CD4-positive, alpha-beta T cell treated with Interferon alpha-2 for 1 hour (primary cell): ENCODE data around the gene MBTD1.
"Not testable (repeated sequence)": the region's sequence is repeated elsewhere in the genome, so short reads cannot be mapped to it uniquely, and the experiment has no call there.

Source experiments
- DNase-seq, 2 donors: peaks; one replicate each; pipeline ENCODE4 v3.0.0-alpha.2; 2020 to 2022

MBTD1 gene

DNA sequence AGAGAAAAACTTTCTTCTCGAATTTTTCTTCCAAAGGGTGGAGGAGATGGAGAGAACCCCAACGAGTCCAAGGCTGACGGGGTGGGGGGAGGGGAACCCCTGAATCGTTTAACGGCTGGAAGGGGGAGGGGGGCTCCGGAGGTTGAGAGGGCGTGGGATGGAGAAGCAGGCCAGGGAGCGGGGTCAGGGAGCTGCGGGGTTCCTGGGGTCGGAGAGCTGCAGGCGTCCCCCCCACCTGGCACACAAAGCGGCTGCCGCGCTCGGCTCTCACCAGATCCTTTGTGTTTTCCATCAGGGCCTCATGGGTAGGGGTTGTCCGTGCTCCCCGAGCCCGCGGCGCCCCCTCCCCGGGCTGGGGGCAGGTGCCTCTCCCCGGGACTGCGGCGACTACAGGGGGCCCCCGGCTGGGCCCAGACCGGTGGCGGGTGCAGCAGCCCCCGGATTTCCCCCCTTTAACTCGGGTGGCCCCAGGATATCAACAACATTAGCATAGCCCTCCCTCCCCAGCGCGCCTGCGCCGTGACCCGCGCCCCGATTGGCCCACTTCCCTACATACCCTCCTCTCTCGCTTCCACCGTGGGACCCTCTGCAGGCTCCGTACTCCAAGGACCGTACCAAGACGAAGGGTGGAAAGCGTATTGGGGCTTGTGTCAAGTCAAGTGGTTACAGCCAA, at the start of gene MBTD1:
TSS of gene MBTD1 (minus strand) at position 486 of the 673 bp plus-strand sequence. CDS start 34,888 bp downstream, outside the sequence.
- peak; percentile 96 for DNase-seq

DNA sequence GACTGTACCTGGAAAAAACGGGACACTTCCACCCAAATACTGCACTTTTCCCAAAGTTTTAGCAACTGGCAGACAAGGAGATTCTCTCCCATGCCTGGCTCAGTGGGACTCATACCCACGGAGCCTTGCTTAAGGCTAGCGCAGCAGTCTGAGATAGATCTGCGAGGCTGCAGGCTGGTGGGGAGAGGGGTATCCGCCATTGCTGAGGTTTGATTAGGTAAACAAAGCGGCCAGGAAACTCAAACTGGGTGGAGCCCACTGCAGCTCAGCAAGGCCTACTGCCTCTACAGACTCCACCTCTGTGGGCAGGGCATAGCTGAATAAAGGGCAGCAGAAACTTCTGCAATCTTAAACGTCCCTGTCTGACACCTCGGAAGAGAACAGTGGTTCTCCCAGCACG, 45.3 kb upstream of the MBTD1 start:
- DNase-seq, result no peak

DNA sequence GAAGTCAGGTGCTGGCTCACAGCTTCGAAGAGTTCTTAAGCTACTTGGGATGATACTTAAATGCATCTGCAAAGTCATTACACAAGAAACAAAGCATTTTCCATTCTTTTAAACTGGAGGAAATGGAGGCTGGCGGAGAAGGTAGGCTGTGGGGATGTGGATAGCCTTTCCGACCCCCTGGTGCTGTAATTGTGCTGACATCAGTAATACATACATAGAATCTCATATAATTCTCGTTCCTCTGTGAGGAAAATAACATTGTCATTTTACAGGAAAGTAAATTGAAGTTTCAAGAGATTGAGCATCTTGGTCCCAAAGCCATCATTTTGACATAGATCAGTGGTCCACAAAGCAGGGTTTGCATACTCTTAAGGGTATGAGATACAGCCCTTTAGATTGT, 40.0 kb upstream of the MBTD1 start:
- no peak for DNase-seq

DNA sequence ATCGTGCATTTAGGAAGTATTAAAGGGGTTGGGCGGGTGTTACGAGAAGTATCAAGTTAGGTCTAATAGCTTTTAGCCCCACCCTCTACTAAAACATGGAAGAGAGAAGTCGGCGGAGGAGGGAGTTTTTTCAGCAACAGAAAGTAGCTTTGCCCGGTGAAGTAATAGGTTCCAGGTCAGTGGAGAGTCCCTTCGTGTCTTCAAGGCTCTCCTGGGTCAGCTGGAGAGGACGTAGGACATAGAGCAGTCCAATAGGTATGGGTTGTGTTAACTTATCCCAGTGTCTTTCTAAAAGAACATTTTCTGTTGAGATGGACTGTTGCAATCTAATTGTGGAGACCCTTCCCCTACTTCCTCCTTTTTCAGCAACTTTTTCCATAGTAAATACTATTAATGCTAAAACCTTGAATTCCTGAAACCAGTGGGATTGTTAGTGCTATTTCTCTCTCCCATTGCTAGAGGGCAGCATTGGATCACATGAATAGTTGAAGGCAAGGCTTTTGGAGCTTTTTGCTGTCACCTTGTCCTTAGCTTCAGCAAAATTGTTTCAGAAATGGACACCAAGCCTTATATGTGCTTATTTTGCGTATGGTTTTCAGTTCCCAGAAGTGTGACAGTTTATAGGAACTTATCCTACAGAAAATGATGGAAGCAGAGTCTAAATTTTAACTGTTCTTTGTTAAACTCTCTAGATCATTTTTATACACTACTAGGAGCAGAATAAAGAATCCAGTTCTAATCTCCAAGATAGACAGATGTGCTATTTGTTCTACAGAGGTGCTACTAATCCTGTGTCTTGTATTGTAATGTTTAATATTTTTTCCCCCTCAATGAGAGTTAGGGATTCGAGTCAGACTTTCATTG, 38.9 kb upstream of the MBTD1 start:
- DNase-seq, result peak in 1 of 2 donors; percentile 23

DNA sequence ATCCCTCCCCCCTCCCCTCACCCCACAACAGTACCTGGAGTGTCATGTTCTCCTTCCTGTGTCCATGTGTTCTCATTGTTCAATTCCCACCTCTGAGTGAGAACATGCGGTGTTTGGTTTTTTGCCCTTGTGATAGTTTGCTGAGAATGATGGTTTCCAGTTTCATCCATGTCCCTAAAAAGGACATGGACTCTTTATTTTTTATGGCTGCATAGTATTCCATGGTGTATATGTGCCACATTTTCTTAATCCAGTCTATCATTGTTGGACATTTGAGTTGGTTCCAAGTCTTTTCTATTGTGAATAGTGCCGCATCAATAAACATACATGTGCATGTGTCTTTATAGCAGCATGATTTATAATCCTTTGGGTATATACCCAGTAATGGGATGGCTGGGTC, 34.5 kb upstream of the MBTD1 start:
- not testable (repeated sequence) for DNase-seq

DNA sequence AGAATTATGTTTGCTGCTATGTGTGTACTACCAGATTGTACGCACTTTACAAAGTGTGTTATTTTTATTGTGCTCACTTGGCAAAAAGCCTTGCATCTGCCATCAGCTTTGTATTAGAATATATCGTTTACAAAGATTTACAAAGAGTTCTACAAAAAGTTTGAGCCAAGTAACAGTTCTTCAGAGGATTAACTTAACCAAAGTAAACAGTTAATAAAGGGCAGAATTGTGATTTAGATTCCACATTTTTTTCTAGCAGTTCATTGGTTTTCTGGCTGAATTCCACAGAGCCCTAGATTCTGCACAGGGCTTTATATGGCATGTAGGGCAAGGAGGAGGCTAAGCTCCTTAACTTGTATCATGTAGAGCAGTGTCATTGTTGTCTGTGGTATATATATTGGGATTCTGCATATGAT, 29.9 kb upstream of the MBTD1 start:
- no peak for DNase-seq

DNA sequence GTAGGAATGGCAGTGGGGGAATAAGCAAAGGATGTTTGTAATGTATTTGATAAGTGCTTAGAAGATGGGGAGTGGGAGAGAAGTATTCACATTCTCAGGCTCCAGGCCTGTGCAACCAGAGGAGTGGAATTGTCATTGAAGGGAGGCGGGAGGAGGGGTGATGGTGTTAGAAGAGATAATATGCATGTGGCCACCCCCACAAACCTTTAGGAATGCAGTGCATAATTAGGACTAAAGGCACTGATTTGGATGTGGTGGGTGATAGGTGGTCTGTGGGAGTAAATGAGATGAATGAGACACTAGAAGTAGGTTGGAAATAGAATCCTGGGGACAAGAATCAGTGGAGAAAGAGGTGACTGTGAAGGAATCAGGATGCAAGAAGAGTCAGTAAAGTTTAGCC, 27.6 kb upstream of the MBTD1 start:
- no peak for DNase-seq

DNA sequence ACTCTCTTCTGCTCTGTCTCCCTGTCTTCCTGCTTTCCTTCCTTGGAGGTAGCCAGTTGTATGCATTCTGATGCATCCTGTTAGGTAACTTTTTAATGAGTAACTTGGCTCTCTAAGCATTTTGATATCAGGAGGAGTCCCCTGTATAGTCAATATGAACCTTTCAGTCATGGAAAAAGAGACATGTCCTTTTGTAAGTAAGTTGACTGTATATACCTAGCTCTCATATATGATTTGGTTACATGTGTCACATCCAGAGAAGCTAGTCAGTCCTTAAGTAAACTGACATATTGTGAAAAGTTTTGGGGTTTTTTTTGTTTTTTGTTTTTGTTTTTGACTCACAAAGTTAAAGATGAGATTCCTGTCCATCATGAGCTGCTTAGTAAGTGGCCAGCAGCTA, 19.3 kb upstream of the MBTD1 start:
- DNase-seq, result no peak

DNA sequence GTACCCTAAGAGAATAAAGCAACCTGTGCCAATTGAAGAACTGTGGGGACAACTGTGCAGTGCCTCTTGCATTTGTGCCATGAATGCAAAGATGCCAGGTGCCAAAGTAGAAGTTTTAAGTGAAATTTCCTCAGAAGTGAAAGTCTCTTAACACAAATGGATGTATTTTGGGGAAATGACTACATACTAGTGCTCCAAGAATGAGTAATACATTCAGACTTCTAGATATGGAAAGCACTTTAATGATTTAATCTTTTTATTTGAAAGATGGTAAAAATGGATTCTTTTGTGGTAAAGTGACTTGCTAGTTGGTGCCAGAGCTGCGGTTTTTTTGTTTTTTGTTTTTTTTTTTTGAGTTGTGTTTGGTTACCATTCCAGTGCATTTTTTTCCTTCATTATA, 15.5 kb upstream of the MBTD1 start:
- DNase-seq, result no peak

DNA sequence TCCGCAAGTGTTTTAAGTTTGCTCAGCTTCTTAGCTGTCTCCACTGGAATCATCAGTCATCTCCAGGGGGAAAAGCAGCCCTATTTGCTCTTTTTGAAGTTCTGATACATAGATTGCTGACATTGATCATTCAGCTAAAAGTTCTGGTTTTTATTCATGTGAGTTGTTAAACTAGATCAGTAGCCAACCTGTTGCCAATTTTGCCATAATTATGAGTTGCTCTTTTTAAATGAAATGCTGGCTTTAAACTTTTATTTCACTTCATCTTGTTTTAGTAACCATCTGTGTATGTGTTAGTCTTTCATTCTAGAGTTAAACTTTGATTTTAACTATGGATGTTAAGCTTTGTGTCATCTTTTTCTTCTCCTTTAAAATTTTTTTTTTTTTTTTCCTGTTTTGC, 13.0 kb upstream of the MBTD1 start:
- DNase-seq, result no peak

DNA sequence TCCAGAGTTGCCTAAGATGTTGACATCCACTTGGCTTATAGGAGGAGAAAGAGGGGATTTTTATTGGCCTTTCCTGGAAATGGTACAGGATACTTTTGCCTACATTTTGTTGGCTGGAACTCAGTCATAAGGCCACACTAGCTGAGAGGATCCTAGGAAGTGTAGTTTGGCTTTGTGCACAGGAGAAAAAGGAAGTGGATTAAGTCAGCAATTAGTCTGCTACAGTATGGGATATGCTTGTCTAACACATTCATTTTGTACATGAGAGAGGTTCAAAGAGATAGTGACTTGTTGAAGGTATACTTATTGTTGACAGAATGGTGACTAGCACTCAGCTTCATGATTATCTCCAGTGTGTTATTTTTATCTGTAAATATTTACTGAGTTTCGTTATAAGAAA, 10.8 kb upstream of the MBTD1 start:
- DNase-seq, result no peak

DNA sequence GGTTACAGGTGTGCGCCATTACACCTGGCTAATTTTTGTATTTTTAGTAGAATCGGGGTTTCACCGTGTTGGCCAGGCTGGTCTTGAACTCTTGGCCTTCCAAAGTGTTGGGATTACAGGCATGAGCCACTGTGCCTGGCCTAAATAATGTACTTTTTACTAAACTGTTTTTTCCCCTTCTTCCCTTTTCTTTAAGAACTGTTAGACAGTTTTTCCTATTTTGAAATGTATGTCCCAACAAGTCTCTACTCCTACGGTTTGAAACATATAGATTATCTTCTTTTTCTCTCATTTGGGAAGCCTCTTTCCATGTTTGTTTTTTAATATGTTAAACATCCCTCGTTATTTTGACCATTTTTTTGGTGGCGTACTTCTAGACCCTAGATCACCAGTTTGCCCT, 10.1 kb upstream of the MBTD1 start:
- no peak for DNase-seq

DNA sequence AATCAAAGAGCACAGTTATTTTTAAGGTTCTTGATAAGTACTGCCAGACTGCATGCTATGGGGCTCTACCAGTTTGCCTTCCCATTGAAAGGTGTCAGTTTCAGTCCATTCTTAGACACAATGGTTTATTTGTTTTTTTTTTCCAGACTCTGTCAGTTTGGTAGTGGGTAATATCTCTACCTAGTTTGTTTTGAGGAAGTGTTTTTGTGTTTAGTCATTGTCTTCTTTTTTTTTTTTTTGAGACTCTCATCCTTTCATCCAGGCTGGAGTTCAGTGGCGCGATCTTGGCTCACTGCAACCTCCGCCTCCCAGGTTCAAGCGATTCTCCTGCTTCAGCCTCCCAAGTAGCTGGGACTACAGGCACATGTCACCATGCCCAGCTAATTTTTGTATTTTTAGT, 4.6 kb upstream of the MBTD1 start:
- DNase-seq, result not testable (repeated sequence)

DNA sequence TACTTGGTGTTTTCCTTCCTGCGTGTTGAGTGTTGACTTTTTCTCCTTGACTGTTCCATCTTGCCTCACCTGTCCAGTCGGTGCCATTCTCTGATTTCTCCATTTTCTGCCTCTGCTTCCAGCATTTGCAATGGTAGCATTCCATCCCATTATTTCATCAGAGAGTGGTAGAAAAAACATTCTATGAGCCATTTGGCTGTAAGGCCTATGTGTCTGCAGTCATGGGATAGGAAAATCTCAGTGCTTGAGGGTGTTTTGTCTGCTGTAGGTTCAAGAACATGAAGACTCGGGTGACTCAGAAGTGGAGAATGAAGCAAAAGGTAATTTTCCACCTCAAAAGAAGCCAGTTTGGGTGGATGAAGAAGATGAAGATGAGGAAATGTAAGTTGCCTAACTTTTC, 3.2 kb upstream of the MBTD1 start:
- no peak for DNase-seq

DNA sequence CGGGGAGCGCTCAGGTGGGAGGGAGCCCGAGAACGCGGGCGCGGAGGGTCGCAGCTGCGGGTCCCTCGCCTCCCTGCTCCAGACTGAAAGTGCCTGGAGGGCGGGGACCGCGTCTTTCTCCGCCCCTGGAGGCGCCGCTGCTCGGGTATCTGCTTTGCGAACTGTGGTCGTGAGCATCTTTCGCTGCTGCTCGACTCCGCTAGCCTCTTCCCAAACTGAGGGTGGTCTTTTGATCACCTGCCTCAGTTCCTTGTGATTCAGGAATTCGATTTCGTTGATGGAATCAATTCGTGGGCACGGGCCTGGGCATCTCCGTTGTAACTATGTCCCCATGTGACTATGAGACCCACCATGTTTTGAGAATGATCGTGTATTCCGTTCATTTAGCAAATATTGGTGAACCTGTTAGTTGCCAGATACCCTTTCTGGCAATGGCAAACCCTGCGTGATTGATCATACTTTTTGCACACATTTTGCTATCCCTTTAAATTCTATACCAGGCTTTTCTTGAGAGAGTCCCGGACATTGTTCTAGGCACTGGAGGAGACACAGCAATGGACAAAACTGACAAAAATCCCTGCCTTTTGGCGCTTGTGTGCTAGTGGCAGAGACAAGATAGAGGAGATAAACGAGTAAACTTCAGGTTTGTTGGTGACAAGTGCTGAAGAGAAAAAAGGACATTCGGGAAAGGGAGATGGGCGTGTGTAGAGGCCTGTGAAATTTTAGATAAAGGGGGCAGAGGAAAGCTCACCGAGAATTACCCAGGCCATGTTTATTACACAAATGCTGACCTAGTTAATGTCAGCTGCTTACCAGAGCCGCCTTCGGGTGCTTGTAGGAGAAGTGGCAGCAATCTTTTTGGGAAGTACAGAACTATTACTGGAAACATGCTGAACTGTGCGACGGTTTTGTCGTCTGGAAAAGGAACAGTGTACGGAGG, 1.4 kb upstream of the MBTD1 start:
- peak in 1 of 2 donors; percentile 3 for DNase-seq

DNA sequence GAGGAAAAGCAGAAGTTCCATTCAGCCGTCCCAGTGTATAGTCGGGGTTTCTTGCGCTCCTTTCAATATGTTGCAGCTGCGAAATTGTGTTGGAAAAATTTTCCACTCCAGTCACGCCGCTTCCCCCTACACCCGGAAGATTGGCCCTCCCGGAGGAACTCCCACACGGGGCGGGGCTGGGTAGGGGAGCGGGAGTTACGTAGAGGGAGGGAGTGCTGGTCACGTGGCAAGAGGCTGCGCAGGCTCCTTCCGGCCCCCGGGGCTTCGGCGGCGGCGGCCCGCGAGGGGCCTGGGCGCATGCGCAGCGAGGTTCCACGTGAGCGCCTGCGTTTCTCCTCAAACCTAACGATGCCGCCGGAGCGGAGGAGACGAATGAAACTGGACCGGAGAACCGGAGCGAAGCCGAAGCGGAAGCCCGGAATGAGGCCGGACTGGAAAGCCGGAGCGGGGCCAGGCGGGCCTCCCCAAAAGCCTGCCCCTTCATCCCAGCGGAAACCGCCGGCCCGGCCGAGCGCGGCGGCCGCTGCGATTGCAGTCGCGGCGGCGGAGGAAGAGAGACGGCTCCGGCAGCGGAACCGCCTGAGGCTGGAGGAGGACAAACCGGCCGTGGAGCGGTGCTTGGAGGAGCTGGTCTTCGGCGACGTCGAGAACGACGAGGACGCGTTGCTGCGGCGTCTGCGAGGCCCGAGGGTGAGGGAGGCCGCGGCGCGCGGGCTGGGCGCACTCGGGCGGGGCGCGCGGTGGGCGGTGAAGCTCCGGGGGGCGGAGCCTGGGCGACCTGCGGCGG, 581 bp upstream of the MBTD1 start, which contains the start of gene UTP18:
TSS of gene UTP18 (plus strand) at position 310 of the 787 bp plus-strand sequence. CDS start at position 349, 39 bp downstream.
- peak; percentile 97 for DNase-seq

DNA sequence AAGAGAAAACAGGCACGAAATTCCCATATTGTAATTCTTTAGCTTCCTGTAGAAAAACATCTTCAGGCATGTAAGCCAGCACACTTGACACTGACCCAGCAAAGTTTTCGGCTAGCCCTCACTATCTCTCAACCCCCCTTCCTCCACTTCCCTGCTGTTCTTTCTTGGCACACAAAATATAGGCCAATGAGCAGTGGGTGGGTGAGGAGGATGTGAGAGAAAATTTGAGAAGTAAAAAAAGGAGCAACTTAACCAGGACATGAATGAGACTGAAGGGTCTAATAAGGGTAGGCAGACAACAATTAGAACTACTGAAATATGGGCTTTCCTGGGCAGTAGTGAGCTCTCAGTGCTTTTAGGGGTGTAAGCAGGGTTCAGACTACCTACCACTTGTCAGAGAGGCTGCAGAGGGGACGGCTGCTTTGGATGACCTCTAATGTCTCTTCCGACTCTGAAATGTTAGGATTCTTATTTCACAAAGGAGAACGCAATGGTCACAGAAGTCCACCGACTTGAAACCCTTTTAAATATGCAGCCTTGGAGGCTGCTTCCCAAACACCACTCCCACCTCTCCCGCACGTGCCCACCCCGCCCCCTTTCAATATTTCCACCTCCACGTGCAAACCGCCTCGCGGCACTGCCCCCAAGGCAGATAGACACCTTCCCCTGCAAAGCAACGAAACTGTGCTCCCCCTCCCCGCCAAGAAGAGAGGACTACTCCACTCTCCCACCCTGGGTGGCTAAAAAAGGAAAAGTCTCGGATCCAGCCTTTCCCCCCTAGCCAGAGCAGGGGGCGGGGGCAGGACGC, 889 bp downstream of the MBTD1 start:
- DNase-seq, result peak in 1 of 2 donors; percentile 5

DNA sequence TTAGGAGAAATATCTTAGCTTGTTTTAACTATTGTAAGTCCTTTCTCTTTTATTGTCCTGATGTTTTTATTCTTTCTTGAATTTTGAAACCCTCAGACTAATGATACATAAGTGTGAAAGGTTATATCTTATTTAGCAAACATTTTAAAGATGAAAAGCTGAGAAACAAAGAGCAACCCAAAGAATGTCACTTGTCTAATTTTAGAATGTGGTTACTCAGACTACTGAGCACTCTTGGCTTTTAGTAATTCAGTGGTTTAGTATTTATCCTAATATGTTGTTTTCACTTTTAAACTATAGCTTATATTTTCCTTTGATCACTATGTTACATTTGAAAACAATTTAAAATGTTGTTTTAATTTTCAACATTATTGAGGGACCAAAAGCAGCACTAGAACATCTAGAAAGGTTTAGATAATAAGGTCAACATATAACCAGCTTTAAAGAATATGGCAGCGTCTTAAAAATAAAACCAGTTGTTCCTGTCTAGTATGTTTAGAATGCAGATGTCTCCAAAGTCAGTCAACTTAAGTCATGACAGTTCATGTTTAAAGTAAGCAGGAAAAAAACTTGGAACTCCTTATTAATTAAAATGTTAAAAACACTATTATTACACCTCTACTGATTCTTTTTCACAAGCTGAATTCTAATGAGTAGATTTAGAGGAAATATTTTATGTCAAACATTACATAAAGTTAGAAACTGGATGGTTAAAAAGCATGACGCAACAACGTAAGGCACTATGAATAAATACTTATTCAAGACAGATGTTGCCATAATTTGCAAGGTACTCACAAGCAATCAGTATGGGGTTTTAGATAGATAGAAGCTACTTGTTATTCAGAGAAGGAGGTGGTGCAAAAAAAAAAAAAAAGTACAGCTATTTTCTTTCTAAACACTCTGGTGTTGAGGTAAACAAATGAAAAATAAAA, 2.4 kb downstream of the MBTD1 start:
- no peak for DNase-seq

DNA sequence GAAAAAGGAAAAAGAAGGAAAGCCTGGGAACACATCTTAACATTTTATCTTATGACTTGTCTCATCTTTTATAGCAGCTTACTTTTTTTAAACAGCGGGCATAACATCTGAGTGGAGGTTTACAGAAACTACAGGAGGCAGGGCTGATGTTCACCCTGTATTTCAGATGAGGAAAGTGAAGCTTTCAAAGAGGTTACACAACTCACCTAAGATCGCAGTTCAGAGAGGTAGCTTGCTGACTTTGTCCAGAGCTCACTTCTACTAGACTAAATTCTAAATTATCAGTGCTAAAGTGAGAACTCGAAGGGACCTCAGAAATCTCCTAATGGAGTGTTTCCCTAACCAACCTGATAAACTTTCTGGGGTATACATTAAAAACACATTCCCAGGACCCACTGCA, 3.7 kb downstream of the MBTD1 start:
- DNase-seq, result no peak

DNA sequence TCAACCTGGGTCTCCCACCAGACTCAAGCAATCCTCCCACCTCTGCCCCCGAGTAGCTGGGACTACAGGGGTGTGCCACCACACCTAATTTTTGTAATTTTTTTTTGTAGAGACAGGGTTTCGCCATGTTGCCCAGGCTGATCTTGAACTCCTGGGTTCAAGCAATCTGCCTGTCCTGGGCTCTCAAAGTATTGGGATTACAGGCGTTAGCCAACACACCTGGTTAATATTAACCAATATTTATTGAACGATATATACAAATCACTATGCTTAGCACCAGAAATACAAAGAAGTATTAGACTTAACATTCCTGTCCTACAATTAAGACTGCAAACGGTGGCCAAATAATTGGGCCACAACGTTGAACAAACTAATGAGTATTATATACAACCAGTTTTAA, 4.2 kb downstream of the MBTD1 start:
- no peak for DNase-seq
